ENCODE data around the gene ADGRF3.
"Not testable (repeated sequence)": the region's sequence is repeated elsewhere in the genome, so short reads cannot be mapped to it uniquely, and the experiment has no call there.

The ADGRF3 gene

DNA sequence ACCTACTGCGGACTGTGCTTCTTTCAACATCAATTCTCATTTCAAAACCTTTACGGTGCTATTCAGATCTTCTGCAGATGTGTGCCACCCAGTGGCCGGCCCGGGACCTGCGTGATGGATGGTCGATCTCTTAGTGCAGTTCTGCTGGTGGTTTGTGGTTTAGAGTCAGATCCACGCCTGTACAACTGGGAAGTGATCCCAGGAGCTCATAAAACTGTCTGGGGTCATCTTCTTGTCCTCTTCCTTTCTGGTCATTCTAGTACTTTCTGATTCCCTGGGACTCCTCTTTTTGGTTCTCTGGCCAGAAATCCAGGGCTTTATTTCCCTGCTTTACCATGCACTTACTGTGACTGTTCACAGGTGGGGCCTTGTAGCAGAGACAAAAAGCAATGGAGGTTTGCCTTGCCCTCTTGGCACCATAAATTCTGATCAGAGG is 16.5 kb downstream of the ADGRF3 start:
- TF ChIP-seq, protein P1, sequence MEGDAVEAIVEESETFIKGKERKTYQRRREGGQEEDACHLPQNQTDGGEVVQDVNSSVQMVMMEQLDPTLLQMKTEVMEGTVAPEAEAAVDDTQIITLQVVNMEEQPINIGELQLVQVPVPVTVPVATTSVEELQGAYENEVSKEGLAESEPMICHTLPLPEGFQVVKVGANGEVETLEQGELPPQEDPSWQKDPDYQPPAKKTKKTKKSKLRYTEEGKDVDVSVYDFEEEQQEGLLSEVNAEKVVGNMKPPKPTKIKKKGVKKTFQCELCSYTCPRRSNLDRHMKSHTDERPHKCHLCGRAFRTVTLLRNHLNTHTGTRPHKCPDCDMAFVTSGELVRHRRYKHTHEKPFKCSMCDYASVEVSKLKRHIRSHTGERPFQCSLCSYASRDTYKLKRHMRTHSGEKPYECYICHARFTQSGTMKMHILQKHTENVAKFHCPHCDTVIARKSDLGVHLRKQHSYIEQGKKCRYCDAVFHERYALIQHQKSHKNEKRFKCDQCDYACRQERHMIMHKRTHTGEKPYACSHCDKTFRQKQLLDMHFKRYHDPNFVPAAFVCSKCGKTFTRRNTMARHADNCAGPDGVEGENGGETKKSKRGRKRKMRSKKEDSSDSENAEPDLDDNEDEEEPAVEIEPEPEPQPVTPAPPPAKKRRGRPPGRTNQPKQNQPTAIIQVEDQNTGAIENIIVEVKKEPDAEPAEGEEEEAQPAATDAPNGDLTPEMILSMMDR (IDR thresholded peaks at IDR 0.05; ENCODE audit: control insufficient read depth, insufficient read depth, low read depth, low read length, missing control alignments) = peak; percentile 93
- peak; percentile 90 for DNase-seq (ENCODE audit: low read depth)

DNA sequence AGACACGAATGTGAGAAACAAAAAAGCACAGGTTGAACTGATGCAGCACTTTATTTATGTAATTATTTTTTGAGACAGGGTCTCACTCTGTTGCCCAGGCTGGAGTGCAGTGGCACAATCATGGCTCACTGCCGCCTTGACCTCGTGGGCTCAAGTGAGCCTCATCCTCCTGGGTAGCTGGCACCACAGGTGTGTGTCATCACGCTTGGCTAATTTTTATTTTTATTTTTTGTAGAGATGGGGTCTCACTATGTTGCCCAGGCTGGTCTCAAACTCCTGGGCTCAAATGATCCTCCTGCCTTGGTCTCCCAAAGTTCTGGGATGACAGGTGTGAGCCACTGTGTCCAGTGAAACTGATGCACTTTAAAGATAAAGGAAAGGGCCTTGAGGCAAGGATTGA is 17.5 kb downstream of the ADGRF3 start:
- not testable (repeated sequence) for DNase-seq (ENCODE audit: low read depth); H3K4me3 ChIP-seq (ENCODE audit: control insufficient read depth, low read depth, low read length)

More for the DNA sequence above, 16.5 kb downstream of the ADGRF3 start:
- H3K4me3 ChIP-seq (ENCODE audit: control insufficient read depth, low read depth, low read length) = no peak overlapping the region

DNA sequence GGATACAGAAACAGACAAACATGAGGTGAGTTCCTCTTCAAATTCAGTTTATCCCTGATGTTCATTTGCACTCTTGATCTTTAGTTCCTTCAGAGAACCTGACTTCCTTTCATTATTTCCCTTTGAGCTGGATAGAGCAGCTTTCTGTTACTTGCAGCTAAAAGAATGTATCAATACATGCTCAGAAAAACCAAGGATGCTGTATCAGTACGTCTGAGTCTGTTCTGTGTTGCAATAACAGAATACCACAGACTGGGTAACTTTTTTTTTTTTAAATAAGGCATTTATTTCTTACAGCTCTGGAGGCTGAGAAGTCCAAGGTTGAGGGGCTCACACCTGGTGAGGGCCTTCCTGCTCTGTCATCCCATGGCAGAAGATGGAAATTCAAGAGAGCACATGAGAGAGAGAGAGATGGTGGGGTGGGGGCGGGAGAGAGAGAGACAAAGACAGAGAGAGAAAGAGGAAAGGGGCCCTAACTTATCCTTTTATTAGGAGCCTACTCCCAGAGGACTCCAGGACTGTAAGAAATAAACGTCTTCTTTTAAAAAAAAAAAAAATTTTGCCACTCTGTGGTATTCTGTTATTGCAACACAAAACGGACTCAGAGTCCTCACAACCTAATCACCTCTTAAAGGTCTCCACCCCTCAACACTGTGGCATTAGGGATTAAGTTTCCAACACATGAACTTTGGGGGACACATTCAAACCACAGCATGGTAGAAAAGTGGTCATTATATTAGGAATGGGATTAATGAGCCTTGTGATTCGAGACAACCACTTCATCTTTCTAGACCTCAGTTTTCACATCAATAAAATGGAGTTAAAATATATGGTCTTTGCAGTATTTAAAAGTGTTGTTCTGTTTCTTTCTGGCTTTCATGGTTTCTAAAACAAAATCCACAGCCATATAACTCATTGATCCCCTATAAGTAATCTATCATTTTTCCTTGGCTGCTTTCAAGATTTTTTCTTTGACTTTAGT is 19.0 kb downstream of the ADGRF3 start:
- peak; percentile 42 for DNase-seq (ENCODE audit: low read depth)
- H3K4me3 ChIP-seq (ENCODE audit: control insufficient read depth, low read depth, low read length) = no peak overlapping the region
- TF ChIP-seq, protein P1 (IDR thresholded peaks at IDR 0.05; ENCODE audit: control insufficient read depth, insufficient read depth, low read depth, low read length, missing control alignments) = no peak

DNA sequence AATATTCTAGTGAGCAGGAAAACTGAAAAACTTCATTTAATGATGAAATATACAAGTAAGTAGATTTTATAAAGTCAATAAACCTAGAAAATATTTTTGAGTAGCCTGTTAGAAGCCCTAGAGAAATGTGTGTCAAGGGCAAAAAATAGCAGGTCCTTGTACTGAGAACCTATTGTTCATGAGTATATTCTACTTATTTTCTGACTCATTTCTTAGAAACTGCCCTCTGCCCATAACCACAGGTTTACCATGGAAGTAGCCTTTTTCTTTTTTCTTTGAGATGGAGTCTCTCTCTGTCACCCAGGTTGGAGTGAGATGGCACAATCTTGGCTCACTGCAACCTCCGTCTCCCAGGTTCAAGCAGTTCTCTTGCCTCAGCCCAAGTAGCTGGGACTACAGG is 20.1 kb downstream of the ADGRF3 start:
- no peak overlapping the region for H3K4me3 ChIP-seq (ENCODE audit: control insufficient read depth, low read depth, low read length)
- DNase-seq (ENCODE audit: low read depth) = no peak
- TF ChIP-seq, protein P1 (IDR thresholded peaks at IDR 0.05; ENCODE audit: control insufficient read depth, insufficient read depth, low read depth, low read length, missing control alignments) = no peak

DNA sequence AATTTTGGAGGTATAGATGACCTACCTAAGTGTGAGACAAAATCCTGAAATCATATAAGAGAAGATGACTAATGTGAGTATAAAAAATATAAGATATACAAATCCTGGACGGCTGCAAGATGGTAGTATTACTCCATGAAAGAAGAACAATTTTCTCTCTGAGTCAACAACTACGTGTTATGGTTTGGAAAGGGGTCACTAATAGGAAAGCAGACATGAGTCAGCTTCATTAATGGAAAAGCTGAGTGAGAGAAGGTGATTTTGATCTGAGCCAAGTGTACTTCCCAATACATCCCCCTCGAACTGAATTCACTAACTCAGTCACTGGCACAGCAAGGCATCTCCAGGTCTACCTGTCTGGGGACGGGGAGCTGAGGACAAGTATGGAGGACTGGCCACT is 20.7 kb downstream of the ADGRF3 start:
- no peak for DNase-seq (ENCODE audit: low read depth)
- TF ChIP-seq, protein P1 (IDR thresholded peaks at IDR 0.05; ENCODE audit: control insufficient read depth, insufficient read depth, low read depth, low read length, missing control alignments) = no peak

DNA sequence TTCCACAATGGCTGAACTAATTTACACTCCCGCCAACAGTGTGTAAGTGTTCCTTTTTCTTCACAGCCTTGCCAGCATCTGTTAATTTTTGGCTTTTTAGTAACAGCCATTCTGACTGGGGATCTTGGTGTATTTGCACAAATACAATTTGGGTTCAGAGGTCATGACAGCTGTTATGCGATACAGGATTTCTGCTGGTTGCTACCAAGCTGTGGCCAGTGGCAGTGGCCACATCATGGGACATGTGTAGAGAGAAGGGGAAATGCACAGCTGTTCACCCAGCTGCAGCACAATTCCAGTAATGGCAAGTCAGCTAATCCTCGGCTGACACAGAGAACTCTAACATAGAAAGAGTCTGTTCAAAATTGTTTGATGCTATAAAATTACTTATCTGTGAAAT is 21.7 kb downstream of the ADGRF3 start:
- no peak for DNase-seq (ENCODE audit: low read depth)
- H3K4me3 ChIP-seq (ENCODE audit: control insufficient read depth, low read depth, low read length) = no peak overlapping the region
- TF ChIP-seq, protein P1 (IDR thresholded peaks at IDR 0.05; ENCODE audit: control insufficient read depth, insufficient read depth, low read depth, low read length, missing control alignments) = no peak

More for the DNA sequence above, 20.7 kb downstream of the ADGRF3 start:
- H3K4me3 ChIP-seq (ENCODE audit: control insufficient read depth, low read depth, low read length) = no peak overlapping the region

DNA sequence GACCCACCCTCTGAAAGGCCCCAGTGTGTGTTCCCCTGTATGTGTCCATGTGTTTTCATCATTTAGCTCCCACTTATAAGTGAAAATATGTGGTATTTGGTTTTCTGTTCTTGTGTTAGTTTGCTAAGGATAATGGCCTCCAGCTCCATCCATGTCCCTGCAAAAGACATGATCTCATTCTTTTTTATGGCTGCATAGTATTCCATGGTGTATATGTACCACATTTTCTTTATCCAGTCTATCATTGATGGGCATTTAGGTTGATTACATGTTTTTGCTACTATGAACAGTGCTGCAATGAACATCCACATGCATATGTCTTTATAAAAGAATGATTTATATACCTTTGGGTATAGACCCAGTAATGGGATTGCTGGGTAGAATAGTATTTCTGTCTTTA is 22.1 kb downstream of the ADGRF3 start:
- not testable (repeated sequence) for DNase-seq (ENCODE audit: low read depth)

More for the DNA sequence above, 22.1 kb downstream of the ADGRF3 start:
- not testable (repeated sequence) for H3K4me3 ChIP-seq (ENCODE audit: control insufficient read depth, low read depth, low read length)
